H9 (cell line): ENCODE measurements around the gene TMEM221. TPM values are rescaled to one million over a fixed set of nuclear protein-coding genes. Genes with fewer than 3 reads are reported as not detected.
A peak's percentile ranks its signal among the peaks of the same experiment; 100 is the strongest.

Experiments
- DNase-seq: peaks from one replicate; pipeline ENCODE4 v3.0.0-alpha.2; 2017
- H2AFZ ChIP-seq: one replicate; pipeline ENCODE4 v1.6.1; 2013; ENCODE audit warnings: mild to moderate bottlenecking, low read length, control low read depth, moderate library complexity
- H2AK5ac ChIP-seq: 2 replicates; pipeline ENCODE4 v1.6.1; 2013; ENCODE audit warnings: low read length, control low read depth, mixed read lengths; ENCODE audit not compliant: insufficient read length
- H2BK120ac ChIP-seq: one replicate; pipeline ENCODE4 v1.6.1; 2013; ENCODE audit warnings: low read depth, mild to moderate bottlenecking, low read length, control low read depth, inconsistent platforms; ENCODE audit not compliant: poor library complexity, severe bottlenecking
- H2BK12ac ChIP-seq: 2 replicates; pipeline ENCODE4 v1.6.1; 2013; ENCODE audit warnings: low read length, control low read depth, mixed read lengths, low read depth; ENCODE audit not compliant: insufficient read length
- H2BK15ac ChIP-seq: 2 replicates; pipeline ENCODE4 v1.6.1; 2013; ENCODE audit warnings: low read depth, low read length, control low read depth
- H2BK20ac ChIP-seq: one replicate; pipeline ENCODE4 v1.6.1; 2013; ENCODE audit warnings: low read depth, mild to moderate bottlenecking, low read length, control low read depth, inconsistent platforms; ENCODE audit not compliant: poor library complexity, severe bottlenecking
- H2BK5ac ChIP-seq: 2 replicates; pipeline ENCODE4 v1.6.1; 2013; ENCODE audit warnings: low read length, control low read depth, mixed read lengths; ENCODE audit not compliant: insufficient read length
- H3K14ac ChIP-seq: 2 replicates; pipeline ENCODE4 v1.6.1; 2013; ENCODE audit warnings: low read length, control low read depth; ENCODE audit not compliant: insufficient read depth
- H3K18ac ChIP-seq: 2 replicates; pipeline ENCODE4 v1.6.1; 2013; ENCODE audit warnings: low read depth, mild to moderate bottlenecking, mixed read lengths, low read length, control low read depth; ENCODE audit not compliant: insufficient read length
- H3K23ac ChIP-seq: 2 replicates; pipeline ENCODE4 v1.6.1; 2013; ENCODE audit warnings: low read length, control low read depth, mixed read lengths, low read depth; ENCODE audit not compliant: insufficient read length
- H3K23me2 ChIP-seq: 2 replicates; pipeline ENCODE4 v1.6.1; 2013; ENCODE audit warnings: low read depth, mild to moderate bottlenecking, mixed read lengths, low read length, control low read depth; ENCODE audit not compliant: insufficient read length, poor library complexity, severe bottlenecking
- H3K27ac ChIP-seq: 2 replicates; pipeline ENCODE4 v1.5.1; 2013; ENCODE audit warnings: low read length, control low read depth, mixed read lengths, low read depth; ENCODE audit not compliant: insufficient read length
- H3K27me3 ChIP-seq: 2 replicates; pipeline ENCODE4 v1.6.1; 2013; ENCODE audit warnings: low read length, control low read depth, inconsistent platforms; ENCODE audit not compliant: insufficient read depth
- H3K4ac ChIP-seq: 2 replicates; pipeline ENCODE4 v1.6.1; 2013; ENCODE audit warnings: low read depth, mild to moderate bottlenecking, control low read depth, inconsistent platforms, low read length, moderate library complexity
- H3K4me1 ChIP-seq: 2 replicates; pipeline ENCODE4 v1.6.1; 2013; ENCODE audit warnings: low read length, control low read depth, inconsistent platforms; ENCODE audit not compliant: insufficient read depth
- H3K4me2 ChIP-seq: 2 replicates; pipeline ENCODE4 v1.6.1; 2013; ENCODE audit warnings: low read length, control low read depth, mixed read lengths; ENCODE audit not compliant: insufficient read length, insufficient read depth
- H3K56ac ChIP-seq: 2 replicates; pipeline ENCODE4 v1.6.1; 2013; ENCODE audit warnings: low read depth, mild to moderate bottlenecking, mixed read lengths, low read length, control low read depth; ENCODE audit not compliant: insufficient read length
- H3K79me1 ChIP-seq: 2 replicates; pipeline ENCODE4 v1.6.1; 2013; ENCODE audit warnings: low read depth, mild to moderate bottlenecking, moderate library complexity, low read length, control low read depth, inconsistent platforms; ENCODE audit not compliant: insufficient read depth, poor library complexity, severe bottlenecking
- H3K79me2 ChIP-seq: 2 replicates; pipeline ENCODE4 v1.6.1; 2013; ENCODE audit warnings: low read length, control low read depth, inconsistent platforms; ENCODE audit not compliant: insufficient read depth
- H3K9ac ChIP-seq: 2 replicates; pipeline ENCODE4 v1.6.1; 2013; ENCODE audit warnings: low read length, control low read depth, mixed read lengths; ENCODE audit not compliant: insufficient read length; ENCODE audit errors: extremely low read depth
- H3K9me3 ChIP-seq: one replicate; pipeline ENCODE4 v1.6.1; 2013; ENCODE audit warnings: low read depth, low read length, inconsistent platforms; ENCODE audit not compliant: control insufficient read depth
- H3T11ph ChIP-seq: one replicate; pipeline ENCODE4 v1.6.1; 2013; ENCODE audit warnings: mild to moderate bottlenecking, low read length, control low read depth, inconsistent platforms
- H4K20me1 ChIP-seq: one replicate; pipeline ENCODE4 v1.6.1; 2013; ENCODE audit not compliant: control insufficient read depth, insufficient read length, insufficient read depth
- H4K5ac ChIP-seq: 2 replicates; pipeline ENCODE4 v1.6.1; 2013; ENCODE audit warnings: low read depth, mild to moderate bottlenecking, mixed read lengths, low read length, control low read depth; ENCODE audit not compliant: insufficient read length
- H4K8ac ChIP-seq: replicated peaks from 2 replicates; pipeline ENCODE4 v1.6.1; 2013; ENCODE audit warnings: low read length, control low read depth, mixed read lengths, low read depth; ENCODE audit not compliant: insufficient read length
- H4K91ac ChIP-seq: 2 replicates; pipeline ENCODE4 v1.6.1; 2013; ENCODE audit warnings: low read depth, mild to moderate bottlenecking, moderate library complexity, mixed read lengths, low read length, control low read depth; ENCODE audit not compliant: insufficient read length
- H3K27ac Mint-ChIP-seq, 3 experiments: 2 replicates in 2 of 3; 3 replicates in 1 of 3; pipeline ENCODE4 v1.8.0; 2020 to 2021; ENCODE audit warnings: mixed read lengths in 3 of 3, mild to moderate bottlenecking in 1 of 3, moderate library complexity in 1 of 3
- H3K27me3 Mint-ChIP-seq: 2 replicates; pipeline ENCODE4 v1.8.0; 2021; ENCODE audit warnings: low read depth, mild to moderate bottlenecking, moderate library complexity, mixed read lengths
- H3K36me3 Mint-ChIP-seq, 3 experiments: 2 replicates in 2 of 3; 3 replicates in 1 of 3; pipeline ENCODE4 v1.8.0; 2020 to 2021; ENCODE audit warnings: low read depth in 3 of 3, mixed read lengths in 3 of 3; ENCODE audit not compliant: insufficient read depth in 1 of 3
- H3K4me1 Mint-ChIP-seq, 2 experiments: 2 replicates each; pipeline ENCODE4 v1.8.0; 2020; ENCODE audit warnings: mixed read lengths in 2 of 2
- H3K4me3 Mint-ChIP-seq, 2 experiments: 2 replicates in 1 of 2; 3 replicates in 1 of 2; pipeline ENCODE4 v1.8.0; 2020 to 2021; ENCODE audit warnings: mild to moderate bottlenecking in 2 of 2, mixed read lengths in 2 of 2, moderate library complexity in 1 of 2
- H3K9me3 Mint-ChIP-seq, 2 experiments: 2 replicates in 1 of 2; 3 replicates in 1 of 2; pipeline ENCODE4 v1.8.0; 2020; ENCODE audit warnings: mild to moderate bottlenecking in 2 of 2, mixed read lengths in 2 of 2, moderate library complexity in 1 of 2
- CTCF ChIP-seq: fragments of 200-600 bp; sonication (generic); conservative IDR thresholded peaks from 3 replicates; pipeline ENCODE4 v1.8.0; 2021; ENCODE audit warnings: antibody characterized with exemption, mild to moderate bottlenecking
- WGBS: extraction: QIAGEN DNeasy Blood & Tissue Kit; methylation state at CpG from one replicate; pipeline ENCODE4 v1.1.7; 2013; ENCODE audit warnings: missing lambda C conversion rate, low lambda C conversion rate, mixed read lengths; ENCODE audit not compliant: insufficient read length; ENCODE audit errors: extremely low coverage; 5-methylcytosine and 5-hydroxymethylcytosine counted together
- total RNA-seq: library from RNA; stranded (reverse); gene quantifications from 2 replicates; pipeline ENCODE4 v1.2.1, GENCODE V29; 2021

The TMEM221 gene
- total RNA-seq, 1 experiment from 2014 or later, result 1.4 TPM

- Histone ChIP-seq H3K9ac (no peak overlapping the region), H4K91ac (no peak overlapping the region), H2BK20ac (no peak overlapping the region), H2BK15ac (no peak overlapping the region), H3K56ac (no peak overlapping the region), H3K23ac (no peak overlapping the region), H3K23me2 (peaks cover 15% of the 10 kb centered on the region), H3K27me3 (no peaks in the 10 kb centered on the region), H3K9me3 (no peaks in the 10 kb centered on the region), H3K4me1 (peaks cover 7% of the 10 kb centered on the region; the same call in 1 of the 2 replicates), H3K79me1 (no peaks in the 10 kb centered on the region), H2BK120ac (no peak overlapping the region), H3K18ac (no peak overlapping the region), H3K27ac (no peak overlapping the region), H4K8ac (no peak overlapping the region), H2BK5ac (no peak overlapping the region), H4K5ac (no peak overlapping the region), H4K20me1 (no peaks in the 10 kb centered on the region), H2AK5ac (no peak overlapping the region), H3K4me2 (no peak overlapping the region), H3T11ph (no peak overlapping the region), H2BK12ac (no peak overlapping the region), H3K4ac (no peak overlapping the region), H3K14ac (no peak overlapping the region), H3K79me2 (no peaks in the 10 kb centered on the region; the same call in 1 of the 2 replicates), H2AFZ (no peak overlapping the region)
- peaks cover 10 to 53% (median 19%) of the 10 kb centered on the region in 3 experiments; a peak in 6 of 7 replicates for H3K36me3 Mint-ChIP-seq
- H3K4me1 Mint-ChIP-seq, result peaks cover 23 to 30% of the 10 kb centered on the region in 2 experiments
- 0 out of 7 replicates have a peak overlapping the region, but pooled peaks of 1 of the 3 experiments have one; percentile 60 for H3K27ac Mint-ChIP-seq
- DNase-seq, result no peak
- no peak for TF ChIP-seq CTCF
- H3K9me3 Mint-ChIP-seq, result no peaks in the 10 kb centered on the region
- peak overlapping the region in 1 of 2 experiments; percentile 12; a peak in 1 of 5 replicates for H3K4me3 Mint-ChIP-seq
- WGBS, result no CpG with 5 or more reads among the region's 6 CpGs
- H3K27me3 Mint-ChIP-seq, result no peaks in the 10 kb centered on the region
These were observed 46.8 kb downstream of the TMEM221 start for GRCh38 chr19:17401628-17402027.
